ENCODE data around the gene TNIP2.

Gene TNIP2, protein sequence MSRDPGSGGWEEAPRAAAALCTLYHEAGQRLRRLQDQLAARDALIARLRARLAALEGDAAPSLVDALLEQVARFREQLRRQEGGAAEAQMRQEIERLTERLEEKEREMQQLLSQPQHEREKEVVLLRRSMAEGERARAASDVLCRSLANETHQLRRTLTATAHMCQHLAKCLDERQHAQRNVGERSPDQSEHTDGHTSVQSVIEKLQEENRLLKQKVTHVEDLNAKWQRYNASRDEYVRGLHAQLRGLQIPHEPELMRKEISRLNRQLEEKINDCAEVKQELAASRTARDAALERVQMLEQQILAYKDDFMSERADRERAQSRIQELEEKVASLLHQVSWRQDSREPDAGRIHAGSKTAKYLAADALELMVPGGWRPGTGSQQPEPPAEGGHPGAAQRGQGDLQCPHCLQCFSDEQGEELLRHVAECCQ

DNA sequence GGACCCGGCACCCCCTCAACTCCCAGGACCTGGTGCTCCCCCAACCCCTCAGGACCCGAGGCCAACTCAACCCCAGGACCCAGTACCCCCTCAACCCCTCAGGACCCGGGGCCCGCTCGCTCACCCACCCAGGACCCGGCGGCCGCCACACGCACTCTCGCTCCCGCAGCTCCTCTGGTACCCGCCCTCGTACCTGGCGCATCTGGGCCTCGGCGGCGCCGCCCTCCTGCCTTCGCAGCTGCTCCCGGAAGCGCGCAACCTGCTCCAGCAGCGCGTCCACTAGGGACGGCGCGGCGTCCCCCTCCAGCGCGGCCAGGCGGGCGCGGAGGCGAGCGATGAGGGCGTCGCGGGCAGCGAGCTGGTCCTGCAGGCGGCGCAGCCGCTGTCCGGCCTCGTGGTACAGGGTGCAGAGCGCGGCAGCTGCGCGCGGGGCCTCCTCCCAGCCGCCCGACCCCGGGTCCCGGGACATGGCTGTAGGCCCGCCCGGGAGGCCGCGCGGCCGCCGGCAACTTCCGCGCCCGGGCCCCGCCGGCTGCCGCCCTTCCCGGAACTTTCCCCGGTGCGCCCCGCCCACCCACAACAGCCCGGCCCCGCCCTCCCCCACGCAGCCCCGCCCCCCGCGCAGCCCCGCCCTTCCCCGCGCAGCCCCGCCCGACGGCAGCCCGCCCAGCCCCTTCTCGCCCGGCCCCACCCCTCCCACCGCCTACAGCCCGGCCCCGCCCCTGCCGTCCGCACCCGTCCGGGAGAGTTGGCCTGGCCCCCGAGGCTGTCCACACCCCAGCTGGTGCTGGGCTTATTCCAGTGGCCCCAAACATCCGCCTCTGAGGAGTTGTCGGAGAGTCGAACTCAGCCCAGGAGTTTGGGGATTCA, at the start of gene TNIP2:
TSS of gene TNIP2 (minus strand) at position 516 of the 870 bp plus-strand sequence. CDS start at position 469, 47 bp downstream.
- DNase-seq (ENCODE audit: low read depth in 1 of 2, low spot score in 1 of 2) = peak; percentile 59 to 69

GRCh38 chr4:2804973-2805501, 48.9 kb upstream of the TNIP2 start:
- no peak for DNase-seq (ENCODE audit: low read depth in 1 of 2, low spot score in 1 of 2)

- no peak for DNase-seq (ENCODE audit: low read depth in 1 of 2, low spot score in 1 of 2)
Observed at GRCh38 chr4:2804449-2804972, 48.4 kb upstream of the TNIP2 start.

DNA sequence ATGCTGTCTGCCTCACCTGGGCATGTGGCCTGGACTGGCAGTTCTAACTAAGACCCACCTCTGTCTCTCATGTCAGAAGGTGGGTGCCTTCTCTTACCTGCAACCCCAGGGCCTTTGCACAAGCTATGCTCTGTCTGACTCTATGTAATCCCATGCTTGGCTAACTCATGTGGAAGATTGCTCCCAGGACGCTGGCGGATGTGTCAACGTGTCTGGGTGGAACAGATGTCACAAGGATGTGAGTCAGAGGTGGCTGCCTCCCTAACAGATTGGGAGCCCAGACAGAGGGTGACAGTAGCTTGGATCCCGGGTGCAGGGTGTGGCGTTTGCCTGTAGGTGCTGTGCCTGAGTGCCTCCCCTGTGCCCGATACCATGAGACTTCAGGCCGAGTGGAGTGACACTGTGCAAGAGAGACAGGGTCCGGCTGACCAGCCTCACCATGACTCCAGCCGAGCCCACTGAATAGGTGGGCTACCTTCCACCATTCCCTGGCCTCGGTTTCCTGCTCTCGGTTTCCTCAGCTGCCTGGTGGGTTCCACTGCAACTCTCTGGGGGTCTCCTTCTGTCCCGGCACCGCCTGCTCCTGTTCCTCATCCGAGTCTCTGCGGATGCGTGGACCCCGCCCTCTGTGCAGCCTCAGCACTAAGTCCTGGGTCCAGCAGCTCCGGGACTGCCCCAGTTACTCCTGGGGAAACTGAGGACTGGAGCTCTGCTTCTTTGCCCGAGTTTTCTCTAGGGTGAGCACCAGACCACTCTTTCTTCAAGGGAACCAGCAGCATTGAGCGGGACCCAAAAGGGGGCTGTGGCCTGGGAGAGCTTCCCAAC, 47.7 kb upstream of the TNIP2 start:
- DNase-seq (ENCODE audit: low read depth in 1 of 2, low spot score in 1 of 2) = no peak

- DNase-seq (ENCODE audit: low read depth in 1 of 2, low spot score in 1 of 2) = no peak
Observed at GRCh38 chr4:2802618-2803531, 46.7 kb upstream of the TNIP2 start.

- no peak for DNase-seq (ENCODE audit: low read depth in 1 of 2, low spot score in 1 of 2)
Observed at GRCh38 chr4:2800691-2801596, 44.8 kb upstream of the TNIP2 start.

DNA sequence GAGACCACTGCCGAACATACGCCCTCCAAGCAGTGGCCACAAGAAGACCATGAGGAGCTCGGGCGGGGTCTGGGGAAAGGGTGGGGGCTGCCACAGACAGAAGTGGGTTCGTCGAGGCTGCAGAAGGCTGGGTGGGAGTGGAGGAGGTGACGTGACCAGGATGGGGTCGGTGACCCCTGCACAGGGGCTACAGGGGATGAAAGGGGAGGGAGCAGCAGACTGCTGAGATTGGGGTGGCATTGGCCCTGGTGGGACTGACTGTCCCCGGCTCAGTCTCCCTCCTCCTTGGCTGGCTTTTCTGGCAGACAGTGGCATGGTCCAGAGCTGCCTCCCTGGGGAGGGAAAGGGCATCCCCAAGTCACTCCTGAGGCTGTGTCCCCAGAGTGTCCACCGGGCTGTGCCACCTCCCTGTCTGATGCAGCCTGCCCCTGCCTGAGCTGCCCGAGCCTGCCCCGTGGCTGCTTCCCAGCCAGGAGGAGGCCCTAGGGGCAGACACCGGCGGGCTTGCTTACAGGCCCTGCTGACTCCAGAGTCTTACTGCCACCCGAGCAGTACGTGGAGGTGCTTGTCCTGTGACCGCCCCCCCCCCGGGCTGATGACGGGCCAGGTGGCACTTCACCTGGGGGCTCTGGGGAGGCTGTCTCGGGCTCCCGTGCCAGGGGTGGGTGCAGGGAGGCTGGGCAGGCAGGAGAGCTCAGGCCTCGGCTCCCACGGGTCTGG, 44.0 kb upstream of the TNIP2 start:
- no peak for DNase-seq (ENCODE audit: low read depth in 1 of 2, low spot score in 1 of 2)

GRCh38 chr4:2799224-2799911, 43.2 kb upstream of the TNIP2 start:
- DNase-seq (ENCODE audit: low read depth in 1 of 2, low spot score in 1 of 2) = no peak

DNA sequence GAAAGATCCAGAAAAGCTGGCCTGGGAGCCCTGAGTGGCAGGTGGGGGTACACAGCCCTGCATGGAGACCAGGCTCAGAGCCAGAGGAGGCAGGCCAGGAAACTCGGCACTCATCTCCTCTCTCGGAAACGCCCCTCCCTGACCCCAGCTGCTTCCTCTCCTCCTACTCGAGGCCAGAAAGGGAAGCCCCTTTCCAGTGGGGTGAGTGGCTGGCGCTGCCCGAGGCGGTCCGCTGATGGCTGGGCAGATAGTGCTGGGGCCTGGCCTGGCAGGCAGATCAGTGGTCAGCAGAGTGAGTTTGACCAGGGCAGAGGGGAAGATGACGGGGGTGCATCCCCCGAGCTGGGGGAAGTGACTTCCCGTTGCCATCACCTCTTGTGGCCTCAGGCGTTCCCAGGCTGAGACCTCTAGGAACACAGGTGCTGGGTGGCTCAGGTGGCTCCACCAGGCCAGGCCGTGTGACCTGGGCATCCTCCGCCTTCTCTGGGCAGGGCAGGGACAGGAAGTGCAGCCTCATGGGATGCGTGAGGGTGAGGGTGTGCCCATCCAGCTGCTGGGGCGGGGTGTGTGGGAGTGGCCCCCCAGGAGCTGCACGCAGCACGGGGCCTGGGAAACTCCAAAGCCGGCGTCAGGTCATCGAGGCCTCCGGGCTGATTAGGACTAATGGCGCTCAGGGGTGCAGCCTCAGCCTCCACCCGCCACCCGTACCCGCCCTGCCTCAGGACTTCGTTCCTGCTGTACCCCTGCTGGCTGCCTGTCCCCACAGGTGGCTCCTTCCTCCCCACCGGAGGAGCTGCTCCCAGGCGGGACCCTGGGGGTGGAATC, 42.5 kb upstream of the TNIP2 start:
- no peak for DNase-seq (ENCODE audit: low read depth in 1 of 2, low spot score in 1 of 2)

GRCh38 chr4:2797545-2798305, 41.6 kb upstream of the TNIP2 start:
- peak in 1 of 2 donors; percentile 43 for DNase-seq (ENCODE audit: low read depth in 1 of 2, low spot score in 1 of 2)

- DNase-seq (ENCODE audit: low read depth in 1 of 2, low spot score in 1 of 2) = no peak
Observed at GRCh38 chr4:2796849-2797544, 40.9 kb upstream of the TNIP2 start.

DNA sequence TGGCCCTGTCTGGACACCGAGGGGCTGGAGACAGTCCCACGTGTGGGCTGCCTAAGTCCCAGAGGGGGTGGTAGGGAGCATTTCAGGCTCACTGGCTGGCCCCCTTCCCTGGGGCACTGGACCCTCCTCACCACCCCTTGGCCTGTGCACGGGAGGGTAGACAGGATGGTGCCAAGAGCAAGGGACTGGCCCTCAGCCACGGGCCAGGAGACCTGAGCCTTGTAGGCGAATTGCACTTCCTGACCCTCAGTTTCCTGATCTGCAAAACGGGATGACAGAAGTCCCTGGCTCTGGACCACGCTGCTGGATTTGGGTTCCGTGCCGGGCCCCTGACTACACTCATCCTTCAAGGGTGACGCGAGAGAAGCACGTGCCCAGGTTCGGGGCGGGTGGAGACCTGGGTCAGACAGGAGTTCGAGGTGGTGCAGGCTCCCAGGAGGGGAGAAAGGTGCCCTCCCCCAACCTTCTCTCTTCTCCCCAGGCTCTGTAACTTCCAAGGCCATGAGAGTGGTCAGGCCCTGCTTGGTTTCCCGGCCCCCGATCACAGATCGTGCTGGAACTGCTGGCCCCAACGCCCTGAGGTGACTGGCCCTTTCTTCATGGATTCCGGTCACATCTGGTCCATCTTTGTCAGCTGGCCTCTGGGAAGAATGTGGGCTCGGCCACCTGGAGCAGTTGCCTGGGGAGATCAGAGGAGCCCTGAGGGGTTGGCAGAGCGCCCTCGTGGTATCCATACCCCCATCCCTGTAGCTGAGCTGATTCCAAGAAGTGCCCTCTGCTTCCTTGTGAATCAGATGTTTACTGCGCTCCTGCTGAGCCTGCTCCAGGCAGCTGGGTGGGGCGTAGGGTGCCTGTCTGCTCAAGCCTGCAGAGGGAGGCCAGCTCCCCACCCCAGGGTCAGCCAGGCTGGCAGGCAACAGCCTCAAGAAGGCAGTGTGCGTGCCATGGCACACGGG, 40.0 kb upstream of the TNIP2 start:
- DNase-seq (ENCODE audit: low read depth in 1 of 2, low spot score in 1 of 2) = no peak

GRCh38 chr4:2795300-2795892, 39.3 kb upstream of the TNIP2 start:
- no peak for DNase-seq (ENCODE audit: low read depth in 1 of 2, low spot score in 1 of 2)
